Measurements from ENCODE around the gene PRKN. TPM values are rescaled to one million over a fixed set of nuclear protein-coding genes. Genes with fewer than 3 reads are reported as not detected.

The PRKN gene
- total RNA-seq: 0.49 and 4.4 TPM in 2 replicates

DNA sequence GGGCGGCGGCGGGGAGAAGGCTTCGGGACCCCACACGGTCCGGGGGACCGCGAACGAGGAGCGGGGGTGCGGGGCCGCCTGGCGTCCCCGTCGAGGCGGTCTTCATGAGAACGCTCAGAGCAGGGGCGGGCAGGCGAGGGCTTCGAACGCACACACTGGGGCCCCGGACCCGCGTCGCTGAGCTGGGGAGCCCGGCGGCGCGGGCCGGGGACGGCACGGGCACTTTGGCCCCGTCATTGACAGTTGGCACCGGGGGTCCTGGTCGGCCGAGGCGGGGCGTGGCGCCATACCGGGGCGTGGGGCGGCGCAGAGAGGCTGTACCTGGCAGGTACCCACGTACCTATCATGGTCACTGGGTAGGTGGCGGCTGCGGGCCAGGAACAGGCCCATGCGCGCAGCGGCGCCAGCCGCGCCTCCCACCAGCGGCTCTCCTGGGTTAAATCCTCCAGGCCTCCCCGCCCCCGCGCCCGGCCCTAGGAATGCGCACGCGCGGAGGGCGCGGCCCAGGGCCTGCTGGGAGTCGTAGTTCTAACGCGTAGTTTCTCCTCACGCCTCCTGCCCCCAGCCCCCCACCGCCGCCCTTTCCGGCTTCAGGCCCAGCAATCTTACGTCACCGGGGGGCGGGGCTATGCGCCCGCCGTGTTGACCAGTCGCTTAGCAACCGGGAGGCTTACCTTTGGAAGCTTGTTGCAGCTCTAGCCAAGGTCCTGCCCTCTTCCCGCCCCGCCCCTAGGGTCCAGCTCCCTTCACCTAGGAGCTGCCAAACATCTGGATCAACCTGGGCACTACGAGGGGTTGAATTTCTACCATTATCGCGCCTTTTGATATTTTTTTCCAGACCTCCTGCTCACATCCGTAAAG lies at the start of gene PRKN, which contains the start of gene PACRG:
PRKN (minus strand) TSS at position 445 of the 861 bp plus-strand sequence.
PACRG (plus strand) TSS at position 653 of the 861 bp plus-strand sequence.

Other genes with a start within 250 kb of the PRKN start
- gene PACRG, start 208 bp upstream of the PRKN start, total RNA-seq: under 0.01 and 2.4 TPM in 2 replicates

Data from mesangial cell (primary cell).